Measurements from ENCODE around the gene EXOC6. TPM values are rescaled to one million over a fixed set of nuclear protein-coding genes. Genes with fewer than 3 reads are reported as not detected.

Gene EXOC6
- total RNA-seq, 1 experiment from 2014 or later: 9.3 TPM

DNA sequence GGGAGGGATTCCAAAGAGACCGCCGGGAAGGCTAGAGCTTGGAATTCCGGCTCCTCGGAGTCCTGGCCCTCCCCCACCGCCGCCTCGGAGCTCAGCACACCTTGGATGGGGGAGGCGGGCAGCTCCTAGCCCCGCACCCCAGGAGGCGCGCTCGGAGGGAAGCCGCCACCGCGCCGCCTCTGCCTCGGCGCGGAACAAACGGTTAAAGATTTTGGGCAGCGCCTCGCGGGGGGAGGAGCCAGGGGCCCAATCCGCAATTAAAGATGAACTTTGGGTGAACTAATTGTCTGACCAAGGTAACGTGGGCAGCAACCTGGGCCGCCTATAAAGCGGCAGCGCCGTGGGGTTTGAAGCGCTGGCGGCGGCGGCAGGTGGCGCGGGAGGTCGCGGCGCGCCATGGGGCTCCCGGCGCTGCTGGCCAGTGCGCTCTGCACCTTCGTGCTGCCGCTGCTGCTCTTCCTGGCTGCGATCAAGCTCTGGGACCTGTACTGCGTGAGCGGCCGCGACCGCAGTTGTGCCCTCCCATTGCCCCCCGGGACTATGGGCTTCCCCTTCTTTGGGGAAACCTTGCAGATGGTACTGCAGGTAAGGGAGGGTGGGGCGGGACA, 225.3 kb downstream of the EXOC6 start, which contains the start of gene CYP26A1:
Gene CYP26A1 (plus strand): TSS at position 355 of the 608 bp plus-strand sequence. CDS start 42 bp downstream, at position 397.
- peak within 1 kb of the TSS; percentile 92 for H3K4me2 ChIP-seq
- no peaks in the 10 kb centered on the region for H3K27me3 ChIP-seq (ENCODE audit: insufficient read depth, low read depth)
- H3K79me2 ChIP-seq (ENCODE audit: low read depth): no peaks in the 10 kb centered on the region
- H3F3A ChIP-seq (ENCODE audit: insufficient read depth, low read depth): no peaks in the 10 kb centered on the region
- no TSS peak for BruUV-seq (replicated peaks)
- H4K20me1 ChIP-seq (ENCODE audit: insufficient read depth): no peaks in the 10 kb centered on the region
- H3K9me2 ChIP-seq (ENCODE audit: insufficient read depth): no peaks in the 10 kb centered on the region
- no peaks in the 10 kb centered on the region for H3K9me3 ChIP-seq (ENCODE audit: insufficient read depth, low read depth)
- CTCF ChIA-PET: no interaction called here
- DNase-seq: no peak
- TF ChIP-seq, protein P1, sequence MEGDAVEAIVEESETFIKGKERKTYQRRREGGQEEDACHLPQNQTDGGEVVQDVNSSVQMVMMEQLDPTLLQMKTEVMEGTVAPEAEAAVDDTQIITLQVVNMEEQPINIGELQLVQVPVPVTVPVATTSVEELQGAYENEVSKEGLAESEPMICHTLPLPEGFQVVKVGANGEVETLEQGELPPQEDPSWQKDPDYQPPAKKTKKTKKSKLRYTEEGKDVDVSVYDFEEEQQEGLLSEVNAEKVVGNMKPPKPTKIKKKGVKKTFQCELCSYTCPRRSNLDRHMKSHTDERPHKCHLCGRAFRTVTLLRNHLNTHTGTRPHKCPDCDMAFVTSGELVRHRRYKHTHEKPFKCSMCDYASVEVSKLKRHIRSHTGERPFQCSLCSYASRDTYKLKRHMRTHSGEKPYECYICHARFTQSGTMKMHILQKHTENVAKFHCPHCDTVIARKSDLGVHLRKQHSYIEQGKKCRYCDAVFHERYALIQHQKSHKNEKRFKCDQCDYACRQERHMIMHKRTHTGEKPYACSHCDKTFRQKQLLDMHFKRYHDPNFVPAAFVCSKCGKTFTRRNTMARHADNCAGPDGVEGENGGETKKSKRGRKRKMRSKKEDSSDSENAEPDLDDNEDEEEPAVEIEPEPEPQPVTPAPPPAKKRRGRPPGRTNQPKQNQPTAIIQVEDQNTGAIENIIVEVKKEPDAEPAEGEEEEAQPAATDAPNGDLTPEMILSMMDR (conservative IDR thresholded peaks at IDR 0.05): no peak
- no peak for TF ChIP-seq EZH2 (IDR thresholded peaks at IDR 0.05; ENCODE audit: low read depth)
- H3K36me3 ChIP-seq (ENCODE audit: low read depth): no peaks in the 10 kb centered on the region
- peak within 1 kb of the TSS; percentile 60 for H2AFZ ChIP-seq
- intact Hi-C loops (cut with micrococcal nuclease; ENCODE audit: unreplicated experiment): loop anchor here (5.0 to 10.0 kb wide), 3 partner anchors 66 to 441 kb away; no protein-coding TSS in a partner anchor
- H3K4me3 ChIP-seq: peak within 1 kb of the TSS; percentile 73
- H3K27ac ChIP-seq: no peak within 1 kb of the TSS
- POLR2A ChIA-PET (ENCODE audit: unreplicated experiment): interaction anchor here (0.6 kb wide), 1 partner anchor 260 kb away, joined by 4 read pairs; no protein-coding TSS in a partner anchor
- H3K4me1 ChIP-seq (replicated peaks; ENCODE audit: insufficient read depth): peaks cover 23% of the 10 kb centered on the region; the same call in 1 of the 2 replicates

GRCh38 chr10:93074147-93074596, 225.9 kb downstream of the EXOC6 start:
- TF ChIP-seq, protein P1 (conservative IDR thresholded peaks at IDR 0.05): no peak
- no peak for TF ChIP-seq EZH2 (IDR thresholded peaks at IDR 0.05; ENCODE audit: low read depth)
- no peaks in the 10 kb centered on the region for H3K9me3 ChIP-seq (ENCODE audit: insufficient read depth, low read depth)
- H3K27me3 ChIP-seq (ENCODE audit: insufficient read depth, low read depth): no peaks in the 10 kb centered on the region
- peak overlapping the region; percentile 60; the same call in 1 of the 2 replicates for H2AFZ ChIP-seq
- CTCF ChIA-PET: no interaction called here
- H3K4me3 ChIP-seq: peak overlapping the region; percentile 53; the same call in 1 of the 2 replicates
- DNase-seq: no peak
- no peaks in the 10 kb centered on the region for H4K20me1 ChIP-seq (ENCODE audit: insufficient read depth)
- no TSS peak for BruUV-seq (replicated peaks)
- H3K36me3 ChIP-seq (ENCODE audit: low read depth): no peaks in the 10 kb centered on the region
- no peaks in the 10 kb centered on the region for H3K79me2 ChIP-seq (ENCODE audit: low read depth)
- POLR2A ChIA-PET (ENCODE audit: unreplicated experiment): interaction anchor here (0.6 kb wide), 1 partner anchor 32 kb away, joined by 3 read pairs; no protein-coding TSS in a partner anchor
- no peaks in the 10 kb centered on the region for H3F3A ChIP-seq (ENCODE audit: insufficient read depth, low read depth)
- H3K4me1 ChIP-seq (replicated peaks; ENCODE audit: insufficient read depth): peaks cover 23% of the 10 kb centered on the region; the same call in 1 of the 2 replicates
- H3K4me2 ChIP-seq: peak overlapping the region; percentile 92
- intact Hi-C loops (cut with micrococcal nuclease; ENCODE audit: unreplicated experiment): loop anchor here (5.0 to 10.0 kb wide), 3 partner anchors 67 to 441 kb away; no protein-coding TSS in a partner anchor
- H3K9me2 ChIP-seq (ENCODE audit: insufficient read depth): no peaks in the 10 kb centered on the region
- H3K27ac ChIP-seq: no peak overlapping the region

DNA sequence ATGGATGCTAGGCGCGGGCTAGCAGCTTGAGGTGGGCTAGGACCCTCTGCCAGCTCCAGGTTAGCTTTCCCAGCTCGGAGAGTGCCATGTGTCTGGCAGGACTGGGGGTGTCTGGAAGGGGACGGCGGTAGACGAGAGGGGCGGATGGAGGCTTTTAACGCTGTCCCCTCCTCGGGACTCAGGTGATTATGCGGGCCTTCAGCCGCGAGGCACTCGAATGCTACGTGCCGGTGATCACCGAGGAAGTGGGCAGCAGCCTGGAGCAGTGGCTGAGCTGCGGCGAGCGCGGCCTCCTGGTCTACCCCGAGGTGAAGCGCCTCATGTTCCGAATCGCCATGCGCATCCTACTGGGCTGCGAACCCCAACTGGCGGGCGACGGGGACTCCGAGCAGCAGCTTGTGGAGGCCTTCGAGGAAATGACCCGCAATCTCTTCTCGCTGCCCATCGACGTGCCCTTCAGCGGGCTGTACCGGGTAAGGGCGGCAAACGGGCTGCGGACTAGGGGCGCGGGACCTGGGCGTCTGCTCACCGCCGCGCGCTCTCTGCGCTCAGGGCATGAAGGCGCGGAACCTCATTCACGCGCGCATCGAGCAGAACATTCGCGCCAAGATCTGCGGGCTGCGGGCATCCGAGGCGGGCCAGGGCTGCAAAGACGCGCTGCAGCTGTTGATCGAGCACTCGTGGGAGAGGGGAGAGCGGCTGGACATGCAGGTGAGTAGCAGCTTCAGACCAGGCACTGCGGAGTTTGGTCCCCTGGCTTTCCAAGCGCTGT, 226.5 kb downstream of the EXOC6 start:
- intact Hi-C loops (cut with micrococcal nuclease; ENCODE audit: unreplicated experiment): loop anchor here (5.0 to 10.0 kb wide), 3 partner anchors 67 to 440 kb away; no protein-coding TSS in a partner anchor
- Histone ChIP-seq H3K79me2 (ENCODE audit: low read depth) (no peaks in the 10 kb centered on the region), H3K9me3 (ENCODE audit: insufficient read depth, low read depth) (no peaks in the 10 kb centered on the region), H3K9me2 (ENCODE audit: insufficient read depth) (no peaks in the 10 kb centered on the region), H3K27me3 (ENCODE audit: insufficient read depth, low read depth) (no peaks in the 10 kb centered on the region), H3K36me3 (ENCODE audit: low read depth) (no peaks in the 10 kb centered on the region), H3K4me1 (replicated peaks; ENCODE audit: insufficient read depth) (peaks cover 23% of the 10 kb centered on the region; the same call in 1 of the 2 replicates), H3K27ac (no peak overlapping the region), H3F3A (ENCODE audit: insufficient read depth, low read depth) (no peaks in the 10 kb centered on the region), H4K20me1 (ENCODE audit: insufficient read depth) (no peaks in the 10 kb centered on the region), H3K4me2 (peak overlapping the region; percentile 92), H3K4me3 (no peak overlapping the region), H2AFZ (no peak overlapping the region)
- no TSS peak for BruUV-seq (replicated peaks)
- TF ChIP-seq EZH2 (IDR thresholded peaks at IDR 0.05; ENCODE audit: low read depth): no peak
- TF ChIP-seq, protein P1 (conservative IDR thresholded peaks at IDR 0.05): no peak
- ChIA-PET POLR2A (ENCODE audit: unreplicated experiment) (interaction anchor here (0.6 kb wide), 1 partner anchor 33 kb away, joined by 3 read pairs; no protein-coding TSS in a partner anchor), CTCF (no interaction called here)
- DNase-seq: no peak

All from PC-9 (cell line).